CD4-positive, alpha-beta T cell treated with Interleukin-6 at 100 ng/mL for 8 hours (primary cell): ENCODE data around the gene DMKN.
A peak's percentile ranks its signal among the peaks of the same experiment; 100 is the strongest.
"Not testable (repeated sequence)": the region's sequence is repeated elsewhere in the genome, so short reads cannot be mapped to it uniquely, and the experiment has no call there.

Source experiments
- DNase-seq: peaks from one replicate; pipeline ENCODE4 v3.0.0-alpha.2; 2020; ENCODE audit warnings: mixed read lengths, low spot score

Gene DMKN

DNA sequence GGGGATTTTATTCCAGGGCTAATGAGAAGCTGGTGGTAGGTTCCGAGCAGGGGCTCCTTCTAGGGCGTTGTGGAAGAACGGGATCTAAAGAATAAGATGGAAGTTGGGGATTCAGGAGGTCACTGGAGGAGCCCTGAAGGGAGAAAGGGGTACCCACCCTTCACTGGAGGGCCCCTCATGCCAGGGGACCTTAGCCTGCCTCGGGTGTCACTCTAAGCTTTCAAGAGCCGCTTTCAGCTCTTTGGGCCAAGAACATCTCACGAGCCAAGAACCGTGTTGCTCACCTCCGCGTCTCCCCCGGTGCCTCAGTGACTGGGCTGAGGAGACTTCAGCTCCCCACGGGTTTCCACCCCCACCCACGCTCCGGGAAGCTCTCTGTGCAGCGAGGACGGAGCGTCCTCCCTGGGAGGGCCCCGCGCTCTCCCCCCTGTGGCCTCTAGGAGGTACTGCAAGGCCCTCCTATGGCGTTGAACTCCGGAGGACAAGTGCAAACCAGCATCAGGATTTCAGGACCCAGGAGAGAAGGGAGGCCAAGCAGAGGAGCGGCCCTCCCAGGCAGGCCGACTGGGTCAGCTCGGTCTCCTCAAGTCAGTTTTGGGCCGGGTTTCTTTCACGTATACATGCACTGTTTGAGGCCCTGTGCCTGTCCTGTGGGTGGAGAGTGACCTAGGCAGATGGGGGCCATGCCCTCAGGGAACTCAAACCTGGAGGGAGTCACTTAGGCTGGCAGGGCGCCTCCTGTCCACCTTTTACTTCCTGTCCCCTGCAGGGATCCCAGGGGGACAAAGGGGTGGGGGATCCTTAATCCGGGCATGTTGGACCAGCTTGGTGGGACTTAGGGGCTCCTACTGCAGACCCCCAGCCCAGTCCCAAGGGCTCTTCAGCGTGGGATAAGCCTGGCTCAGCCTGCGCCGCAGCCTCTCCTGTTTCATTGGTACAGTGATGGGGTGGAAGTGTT is 18.1 kb downstream of the DMKN start:
- DNase-seq = peak; percentile 66

DNA sequence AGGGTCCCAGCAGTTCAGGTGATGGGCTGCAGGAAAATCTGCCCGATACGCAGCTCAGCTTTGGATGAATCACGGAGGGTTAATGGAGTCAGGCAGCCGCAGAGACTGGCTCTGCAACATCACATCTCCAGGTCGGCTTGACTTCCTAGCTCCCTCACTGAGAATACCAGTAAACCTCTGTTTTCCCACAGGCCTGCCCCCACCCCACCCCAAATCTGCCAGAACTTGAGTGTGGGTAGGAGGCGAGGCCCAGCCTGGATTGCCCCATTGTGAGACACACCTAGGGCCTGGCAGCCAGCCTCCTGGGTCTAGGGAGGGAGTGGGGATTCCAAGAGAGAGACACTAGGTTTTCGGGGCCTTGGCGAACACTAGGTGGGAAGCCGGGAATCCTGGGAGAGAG is 19.5 kb downstream of the DMKN start:
- no peak for DNase-seq

- no peak for DNase-seq
Observed at GRCh38 chr19:35491836-35492360, 21.6 kb downstream of the DMKN start.

DNA sequence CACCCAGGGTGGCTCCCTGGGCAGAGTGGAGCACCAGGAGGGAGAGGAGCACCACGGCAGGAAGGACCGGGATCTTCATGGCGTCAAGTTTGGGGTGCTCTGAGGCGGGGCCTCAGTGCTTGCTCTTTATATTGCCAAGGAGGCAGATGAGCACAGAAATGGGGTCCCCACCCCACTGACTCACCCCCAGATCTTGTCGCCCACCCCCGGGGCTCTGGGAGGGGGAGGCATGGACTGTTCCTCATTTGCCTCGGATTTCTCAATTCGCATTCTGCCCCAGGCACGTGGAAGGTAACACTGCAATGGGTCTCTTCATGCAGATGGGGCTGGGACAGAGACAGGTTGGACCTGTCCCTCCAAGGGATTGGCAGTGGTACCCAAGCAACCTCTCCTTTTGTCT is 23.1 kb downstream of the DMKN start, which contains the start of gene KRTDAP:
TSS of gene KRTDAP (minus strand) at position 101 of the 400 bp plus-strand sequence. CDS start at position 79, 22 bp downstream.
- DNase-seq = no peak

- DNase-seq = no peak
Observed at GRCh38 chr19:35488677-35489076, 24.8 kb downstream of the DMKN start.

GRCh38 chr19:35487656-35488182 is 25.7 kb downstream of the DMKN start:
- DNase-seq = no peak

GRCh38 chr19:35486268-35486708 is 27.2 kb downstream of the DMKN start:
- DNase-seq = no peak

GRCh38 chr19:35484252-35485036 is 29.0 kb downstream of the DMKN start:
- DNase-seq = no peak

- DNase-seq = no peak
Observed at GRCh38 chr19:35483089-35483488, 30.4 kb downstream of the DMKN start.

DNA sequence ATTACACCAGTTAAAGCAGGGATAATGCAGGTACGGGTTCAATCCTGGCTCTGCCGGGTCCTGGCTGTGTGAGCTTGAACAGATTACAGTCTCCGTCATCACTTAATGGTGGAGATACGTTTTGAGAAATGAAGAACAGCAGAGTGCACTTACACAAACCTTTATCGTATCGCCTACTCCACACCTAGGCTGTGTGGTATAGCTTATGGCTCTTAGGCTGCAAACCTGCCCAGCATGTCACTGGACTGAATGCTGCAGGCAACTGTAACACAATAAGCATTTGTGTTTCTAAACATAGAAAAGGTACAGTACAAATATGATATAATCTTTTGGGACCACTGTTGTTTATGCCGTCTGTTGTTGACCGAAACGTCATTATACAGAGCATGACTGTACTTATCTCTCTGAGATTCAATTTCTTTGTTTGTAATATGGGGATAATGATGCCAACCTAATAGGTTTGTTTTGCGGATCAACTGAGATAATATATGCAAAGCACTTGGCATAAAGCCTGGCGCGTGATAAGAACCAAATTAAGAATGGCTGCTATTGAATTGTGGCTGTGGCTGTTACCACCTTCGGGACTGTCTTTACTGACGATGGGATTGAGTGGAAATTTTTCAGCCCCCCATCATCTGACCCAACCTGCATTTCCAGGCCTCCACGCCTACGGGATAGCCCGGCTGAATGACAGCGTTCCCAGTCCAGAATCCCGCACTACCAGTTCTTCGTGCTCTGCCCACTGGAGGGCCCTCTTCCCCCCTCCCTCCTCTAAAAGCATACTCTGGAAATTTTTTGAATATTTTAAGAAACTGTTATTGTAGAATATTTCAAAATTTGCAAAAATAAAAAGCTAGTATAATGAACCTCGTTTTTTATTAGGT is 34.4 kb downstream of the DMKN start:
- no peak for DNase-seq

- DNase-seq = no peak
Observed at GRCh38 chr19:35476149-35476548, 37.3 kb downstream of the DMKN start.

DNA sequence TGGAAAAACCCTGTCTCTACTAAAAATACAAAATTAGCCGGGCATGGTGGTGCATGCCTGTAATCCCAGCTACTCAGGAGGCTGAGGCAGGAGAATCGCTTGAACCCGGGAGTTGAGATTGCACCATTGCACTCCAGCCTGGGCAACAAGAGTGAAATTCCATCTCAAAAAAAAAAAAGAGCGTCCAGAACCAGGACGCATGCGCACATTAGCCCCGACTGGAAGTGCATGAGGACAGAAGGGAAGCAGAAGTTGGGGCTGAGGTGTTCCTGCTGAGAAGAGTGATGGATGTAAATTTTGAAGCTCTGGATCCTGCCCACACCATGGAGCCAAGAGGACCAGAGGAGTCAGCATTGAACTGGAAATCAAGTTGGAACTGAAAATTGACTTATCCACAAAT is 38.9 kb downstream of the DMKN start:
- not testable (repeated sequence) for DNase-seq

- DNase-seq = no peak
Observed at GRCh38 chr19:35474104-35474503, 39.3 kb downstream of the DMKN start.

DNA sequence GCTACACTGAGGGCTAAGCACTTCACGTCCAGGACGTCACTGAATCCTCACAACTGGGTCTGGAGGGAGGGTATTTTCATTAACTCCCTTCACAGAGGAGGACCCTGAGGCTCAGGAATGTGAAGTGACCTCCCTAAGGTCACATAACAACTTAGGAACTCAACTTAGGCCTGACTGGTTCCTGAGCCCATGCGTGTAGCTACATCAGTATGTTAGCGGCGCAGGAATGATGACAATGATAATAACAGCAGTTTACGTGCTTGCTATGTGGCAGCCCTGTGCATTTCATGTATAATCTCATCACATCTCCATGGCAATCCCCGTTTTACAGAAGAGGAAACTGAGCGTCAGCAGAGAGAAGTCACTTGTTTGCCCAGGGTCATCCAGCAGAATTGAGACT is 41.5 kb downstream of the DMKN start:
- no peak for DNase-seq

- not testable (repeated sequence) for DNase-seq
Observed at GRCh38 chr19:35471075-35471474, 42.4 kb downstream of the DMKN start.

DNA sequence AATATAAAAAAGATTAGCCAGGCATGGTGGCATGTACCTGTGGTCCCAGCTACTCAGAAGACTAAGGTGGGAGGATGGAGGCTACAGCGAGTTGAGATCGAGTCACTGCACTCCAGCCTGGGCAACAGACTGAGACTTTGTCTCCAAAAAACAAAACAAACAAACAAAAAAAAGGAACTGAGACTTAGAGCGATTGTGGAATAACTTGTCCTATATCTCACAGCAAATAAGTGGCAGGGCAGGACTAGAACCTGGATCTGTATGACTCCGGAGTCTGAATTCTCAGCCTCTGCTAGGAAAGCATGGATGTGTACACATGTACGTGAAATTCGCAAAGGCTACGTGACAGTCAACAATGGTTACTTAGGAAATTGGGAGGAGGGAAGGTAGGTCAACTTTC is 43.3 kb downstream of the DMKN start:
- DNase-seq = no peak

DNA sequence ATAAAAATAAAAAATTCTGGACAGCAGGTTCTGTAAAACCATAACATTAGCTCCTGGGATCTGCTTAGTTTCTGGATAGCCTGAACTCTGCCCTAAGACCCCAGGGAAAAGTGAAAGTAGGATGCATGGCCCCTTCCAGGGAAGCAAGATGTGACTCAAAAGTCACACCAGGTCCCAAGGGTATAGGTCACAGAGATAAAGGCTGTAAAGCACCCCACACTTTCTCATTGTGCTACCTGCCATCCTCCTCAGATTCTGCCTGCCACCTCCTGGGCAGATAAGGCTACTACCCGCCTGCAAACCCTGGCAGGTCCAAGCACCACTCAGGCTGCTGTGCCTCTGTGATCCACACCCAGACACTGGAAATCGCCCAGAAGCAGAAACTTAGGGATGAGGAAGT is 44.8 kb downstream of the DMKN start:
- DNase-seq = peak; percentile 68

- no peak for DNase-seq
Observed at GRCh38 chr19:35466259-35466658, 47.2 kb downstream of the DMKN start.

GRCh38 chr19:35462956-35463355 is 50.5 kb downstream of the DMKN start:
- not testable (repeated sequence) for DNase-seq

- DNase-seq = peak; percentile 82
Observed at GRCh38 chr19:35462476-35462953, 50.9 kb downstream of the DMKN start.

DNA sequence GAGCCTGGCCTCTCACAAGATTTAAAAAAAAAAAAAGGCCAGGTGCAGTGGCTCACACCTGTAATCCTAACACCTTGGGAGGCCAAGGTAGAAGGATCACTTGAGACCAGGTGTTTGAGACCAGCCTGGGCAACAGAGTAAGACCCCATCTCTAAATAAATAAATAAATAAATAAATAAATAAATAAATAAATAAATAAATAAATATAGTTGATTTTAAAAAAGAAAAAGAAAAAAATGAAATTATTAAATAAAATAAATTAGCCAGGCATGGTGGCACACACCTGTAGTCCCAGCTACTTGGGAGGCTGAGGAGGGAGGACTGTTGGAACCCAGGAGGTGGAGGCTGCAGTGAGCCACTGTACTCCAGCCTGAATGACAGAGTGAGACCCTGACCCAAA is 51.7 kb downstream of the DMKN start:
- DNase-seq = not testable (repeated sequence)
